T-helper 2 cell treated with Interferon-gamma antibody and Interleukin-4, amounts not matched to agents 5 μg/mL and 100 μg/mL, for 36 hours (primary cell): ENCODE measurements around the gene OLFM1.

Experiments
- DNase-seq: peaks from one replicate; pipeline ENCODE4 v3.0.0; 2021; ENCODE audit warnings: low spot score
- H3K27ac Mint-ChIP-seq: one replicate; pipeline ENCODE4 v1.8.0; 2021; ENCODE audit warnings: mild to moderate bottlenecking, mixed read lengths
- H3K27me3 Mint-ChIP-seq: one replicate; pipeline ENCODE4 v1.8.0; 2021; ENCODE audit warnings: low read depth, mixed read lengths
- H3K36me3 Mint-ChIP-seq: one replicate; pipeline ENCODE4 v1.8.0; 2021; ENCODE audit warnings: low read depth, mixed read lengths
- H3K4me1 Mint-ChIP-seq: one replicate; pipeline ENCODE4 v1.8.0; 2021; ENCODE audit warnings: low read depth, mixed read lengths
- H3K4me3 Mint-ChIP-seq: one replicate; pipeline ENCODE4 v1.8.0; 2022; ENCODE audit warnings: mild to moderate bottlenecking, moderate library complexity, mixed read lengths
- H3K9me3 Mint-ChIP-seq: one replicate; pipeline ENCODE4 v1.8.0; 2021; ENCODE audit warnings: mixed read lengths

The OLFM1 gene

GRCh38 chr9:135087489-135087792 lies at the start of gene OLFM1:
OLFM1 (plus strand) TSS chr9:135087668; CDS start chr9:135087990, 322 bp downstream.
- H3K9me3 Mint-ChIP-seq, result no peaks in the 10 kb centered on the region
- H3K36me3 Mint-ChIP-seq, result no peaks in the 10 kb centered on the region
- peak; percentile 26 for DNase-seq
- H3K27ac Mint-ChIP-seq, result no peak within 1 kb of the TSS
- H3K4me1 Mint-ChIP-seq, result peaks cover 3% of the 10 kb centered on the region
- H3K27me3 Mint-ChIP-seq, result peaks cover 35% of the 10 kb centered on the region
- H3K4me3 Mint-ChIP-seq, result no peak within 1 kb of the TSS

- Mint-ChIP-seq H3K4me3 (no peak overlapping the region), H3K27me3 (no peaks in the 10 kb centered on the region), H3K27ac (no peak overlapping the region), H3K36me3 (no peaks in the 10 kb centered on the region), H3K9me3 (no peaks in the 10 kb centered on the region), H3K4me1 (no peaks in the 10 kb centered on the region)
- DNase-seq, result no peak
Observed at GRCh38 chr9:135038331-135038730, 49.1 kb upstream of the OLFM1 start.

DNA sequence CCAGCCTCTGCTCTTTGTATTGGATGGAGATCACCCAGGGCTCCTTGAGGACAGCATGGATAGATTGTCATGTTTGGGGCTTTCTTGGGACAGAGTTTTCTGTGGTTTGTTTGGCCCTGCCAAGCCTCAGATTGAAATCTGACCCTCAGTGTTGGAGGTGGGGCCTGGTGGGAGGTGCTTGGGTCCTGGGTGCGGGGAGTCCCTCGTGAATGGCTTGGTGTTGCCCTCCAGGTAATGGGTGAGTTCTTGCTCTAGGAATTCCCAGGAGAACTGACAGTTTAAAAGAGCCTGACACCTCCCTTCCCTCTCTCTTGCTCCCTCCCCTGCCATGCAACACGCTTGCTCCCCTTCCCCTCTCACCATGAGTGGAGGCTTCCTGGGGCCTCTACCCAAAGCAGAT lies 48.6 kb upstream of the OLFM1 start:
- H3K9me3 Mint-ChIP-seq, result no peaks in the 10 kb centered on the region
- no peak overlapping the region for H3K27ac Mint-ChIP-seq
- H3K4me1 Mint-ChIP-seq, result no peaks in the 10 kb centered on the region
- no peak for DNase-seq
- H3K27me3 Mint-ChIP-seq, result no peaks in the 10 kb centered on the region
- H3K4me3 Mint-ChIP-seq, result no peak overlapping the region
- no peaks in the 10 kb centered on the region for H3K36me3 Mint-ChIP-seq

- no peaks in the 10 kb centered on the region for H3K9me3 Mint-ChIP-seq
- no peak overlapping the region for H3K27ac Mint-ChIP-seq
- no peak overlapping the region for H3K4me3 Mint-ChIP-seq
- no peaks in the 10 kb centered on the region for H3K4me1 Mint-ChIP-seq
- no peaks in the 10 kb centered on the region for H3K36me3 Mint-ChIP-seq
- no peaks in the 10 kb centered on the region for H3K27me3 Mint-ChIP-seq
- DNase-seq, result no peak
Observed at GRCh38 chr9:135039266-135039870, 48.1 kb upstream of the OLFM1 start.

DNA sequence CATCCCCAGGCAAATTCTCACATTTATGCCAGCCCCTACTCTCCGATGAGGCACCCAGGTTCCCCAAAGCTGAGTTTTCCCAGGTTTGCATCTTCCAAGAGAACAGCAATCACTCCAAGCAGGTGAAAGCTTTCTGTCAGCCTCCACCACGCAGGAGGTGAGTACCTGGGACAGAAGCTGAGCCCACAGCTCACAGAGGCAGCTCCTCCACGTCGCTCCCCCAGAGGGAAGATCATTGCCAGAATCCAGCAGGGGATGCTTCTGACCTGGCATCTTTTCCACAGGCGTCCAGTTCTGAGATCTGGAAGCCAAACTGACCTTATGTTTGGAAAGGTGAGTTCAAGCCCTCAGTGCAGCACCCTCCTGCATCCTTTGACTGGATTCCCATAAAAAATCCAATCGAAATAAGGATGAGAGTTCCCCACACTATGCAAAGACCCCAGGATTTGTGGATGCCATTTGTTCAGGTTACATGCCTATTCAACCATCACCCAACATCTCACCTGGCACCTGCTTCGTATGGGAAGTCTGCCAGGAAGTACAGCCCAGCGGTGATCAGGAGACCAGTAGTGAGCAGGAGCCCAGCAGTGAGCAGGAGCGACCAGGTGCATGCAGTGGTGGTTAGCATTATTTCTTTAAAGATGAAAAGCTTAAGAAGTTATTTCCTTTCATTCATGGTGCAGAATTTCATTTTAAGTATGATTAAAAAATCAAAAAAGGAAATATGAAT lies 47.4 kb upstream of the OLFM1 start:
- Mint-ChIP-seq H3K4me3 (no peak overlapping the region), H3K9me3 (no peaks in the 10 kb centered on the region), H3K4me1 (no peaks in the 10 kb centered on the region), H3K27ac (no peak overlapping the region), H3K27me3 (no peaks in the 10 kb centered on the region), H3K36me3 (no peaks in the 10 kb centered on the region)
- DNase-seq, result no peak

DNA sequence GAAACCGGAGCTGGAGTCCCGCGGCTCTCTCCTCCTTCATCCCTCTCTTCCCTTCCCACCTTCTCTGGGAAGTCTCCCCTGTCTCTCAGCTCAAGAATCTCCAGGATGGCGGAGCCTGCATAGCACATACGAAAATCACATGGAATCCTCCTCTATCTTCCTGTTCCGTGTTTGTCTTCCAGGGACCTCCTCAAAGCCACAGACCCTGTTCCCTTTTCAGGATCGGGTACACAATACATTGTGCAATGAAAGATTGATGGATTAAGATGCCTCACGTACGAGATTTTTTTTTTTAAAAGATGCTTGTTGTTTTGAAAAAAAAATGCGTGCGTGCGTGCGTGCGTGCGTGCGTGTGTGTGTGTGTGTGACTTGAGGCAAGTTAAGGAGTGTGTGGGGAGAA lies 46.6 kb upstream of the OLFM1 start:
- Mint-ChIP-seq H3K27me3 (no peaks in the 10 kb centered on the region), H3K36me3 (no peaks in the 10 kb centered on the region), H3K4me3 (no peak overlapping the region), H3K27ac (no peak overlapping the region), H3K9me3 (no peaks in the 10 kb centered on the region), H3K4me1 (no peaks in the 10 kb centered on the region)
- no peak for DNase-seq

GRCh38 chr9:135043345-135043744 lies 44.1 kb upstream of the OLFM1 start:
- Mint-ChIP-seq H3K9me3 (no peaks in the 10 kb centered on the region), H3K36me3 (no peaks in the 10 kb centered on the region), H3K27ac (no peak overlapping the region), H3K4me3 (no peak overlapping the region), H3K27me3 (no peaks in the 10 kb centered on the region), H3K4me1 (no peaks in the 10 kb centered on the region)
- no peak for DNase-seq

GRCh38 chr9:135045264-135045927 lies 42.1 kb upstream of the OLFM1 start:
- Mint-ChIP-seq H3K27me3 (no peaks in the 10 kb centered on the region), H3K27ac (no peak overlapping the region), H3K4me1 (no peaks in the 10 kb centered on the region), H3K4me3 (no peak overlapping the region), H3K36me3 (no peaks in the 10 kb centered on the region), H3K9me3 (no peaks in the 10 kb centered on the region)
- DNase-seq, result no peak

- H3K9me3 Mint-ChIP-seq, result no peaks in the 10 kb centered on the region
- H3K4me3 Mint-ChIP-seq, result no peak overlapping the region
- DNase-seq, result no peak
- no peaks in the 10 kb centered on the region for H3K27me3 Mint-ChIP-seq
- no peaks in the 10 kb centered on the region for H3K36me3 Mint-ChIP-seq
- H3K4me1 Mint-ChIP-seq, result no peaks in the 10 kb centered on the region
- no peak overlapping the region for H3K27ac Mint-ChIP-seq
Observed at GRCh38 chr9:135045928-135046738, 41.3 kb upstream of the OLFM1 start.

GRCh38 chr9:135046739-135047350 lies 40.6 kb upstream of the OLFM1 start:
- Mint-ChIP-seq H3K4me3 (no peak overlapping the region), H3K4me1 (no peaks in the 10 kb centered on the region), H3K9me3 (no peaks in the 10 kb centered on the region), H3K36me3 (no peaks in the 10 kb centered on the region), H3K27me3 (no peaks in the 10 kb centered on the region), H3K27ac (no peak overlapping the region)
- no peak for DNase-seq

GRCh38 chr9:135047521-135047920 lies 39.9 kb upstream of the OLFM1 start:
- Mint-ChIP-seq H3K27me3 (no peaks in the 10 kb centered on the region), H3K27ac (no peak overlapping the region), H3K9me3 (no peaks in the 10 kb centered on the region), H3K4me1 (no peaks in the 10 kb centered on the region), H3K4me3 (no peak overlapping the region), H3K36me3 (no peaks in the 10 kb centered on the region)
- DNase-seq, result no peak

GRCh38 chr9:135048046-135048757 lies 39.3 kb upstream of the OLFM1 start:
- no peak overlapping the region for H3K4me3 Mint-ChIP-seq
- DNase-seq, result no peak
- H3K27ac Mint-ChIP-seq, result no peak overlapping the region
- no peaks in the 10 kb centered on the region for H3K4me1 Mint-ChIP-seq
- no peaks in the 10 kb centered on the region for H3K9me3 Mint-ChIP-seq
- no peaks in the 10 kb centered on the region for H3K36me3 Mint-ChIP-seq
- H3K27me3 Mint-ChIP-seq, result no peaks in the 10 kb centered on the region

DNA sequence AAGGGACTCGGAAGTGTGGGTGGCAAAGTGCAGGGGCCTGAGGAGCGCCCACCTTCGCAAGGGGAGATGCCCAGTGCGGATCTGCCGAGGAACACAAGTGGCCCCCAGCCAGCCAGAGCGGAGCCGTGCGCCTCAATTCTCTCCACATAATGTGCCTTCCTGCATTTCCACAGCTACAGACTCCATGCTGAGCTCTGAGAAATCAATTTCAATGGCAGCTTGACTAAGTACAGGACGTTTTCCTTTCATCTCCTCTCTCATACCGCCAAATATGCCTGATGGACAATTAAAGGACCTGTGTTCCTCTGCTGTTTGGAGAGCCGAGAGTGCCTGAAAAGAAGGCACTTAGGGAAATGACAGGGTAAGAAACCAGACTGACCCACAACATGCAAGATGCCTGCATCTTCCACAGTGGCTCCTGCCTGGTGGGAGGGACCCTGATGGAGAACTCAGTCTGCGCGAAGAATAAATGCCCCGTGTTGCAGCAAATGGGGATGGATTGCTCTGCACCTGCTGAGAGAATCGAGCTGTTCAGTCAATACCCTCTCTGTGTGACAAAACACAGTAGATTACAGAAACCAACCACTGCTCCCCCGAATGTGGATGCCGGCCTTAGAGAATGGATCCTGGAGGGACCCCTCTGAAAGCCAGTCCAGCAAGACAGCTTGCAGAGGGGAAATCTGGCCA lies 38.6 kb upstream of the OLFM1 start:
- no peak for DNase-seq
- Mint-ChIP-seq H3K27ac (no peak overlapping the region), H3K9me3 (no peaks in the 10 kb centered on the region), H3K4me1 (no peaks in the 10 kb centered on the region), H3K4me3 (no peak overlapping the region), H3K27me3 (no peaks in the 10 kb centered on the region), H3K36me3 (no peaks in the 10 kb centered on the region)
